ENCODE results near the gene PLCH2. TPM values are rescaled to one million over a fixed set of nuclear protein-coding genes. Genes with fewer than 3 reads are reported as not detected.

The PLCH2 gene
- total and polyA plus RNA-seq, 2 of the 13 experiments (the other 11 are each of a cell fraction or from before 2014, with no cell fraction given): 0.15 to 0.67 TPM

DNA sequence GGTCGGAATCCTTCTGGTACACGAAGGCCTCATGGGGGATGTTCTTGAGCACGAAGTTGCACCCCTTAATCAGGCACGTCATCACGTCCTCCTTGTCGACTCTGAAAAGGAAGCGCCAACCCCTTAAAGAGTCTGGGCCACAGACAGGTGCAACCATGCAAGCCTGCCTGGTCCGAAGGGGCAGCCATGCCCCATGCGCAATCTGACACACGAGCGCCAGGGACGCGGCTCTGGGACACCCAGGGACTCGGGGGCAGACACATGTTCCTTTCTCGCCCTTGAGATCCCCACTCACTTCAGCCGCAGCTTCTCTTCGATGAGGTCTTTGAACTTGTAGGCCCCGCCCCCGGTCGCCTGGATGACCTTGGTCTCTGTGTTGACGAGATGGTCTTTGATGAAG, 44.7 kb downstream of the PLCH2 start:
- DNase-seq (ENCODE audit: low spot score): no peak
- Histone ChIP-seq H3K4me2 (ENCODE audit: low read depth, low read length) (no peak overlapping the region), H3K9ac (ENCODE audit: insufficient read depth, low read depth, low read length) (no peak overlapping the region), H3K27ac (ENCODE audit: extremely low read length, insufficient read depth, low read length) (no peak overlapping the region), H4K20me1 (ENCODE audit: insufficient read depth, low read length) (peaks cover 32% of the 10 kb centered on the region), H3K27me3 (ENCODE audit: control insufficient read depth in 1 of 2, insufficient read depth in 2 of 2, low read length in 2 of 2) (no peaks in the 10 kb centered on the region), H2AFZ (ENCODE audit: low read length) (no peak overlapping the region), H3K36me3 (replicated peaks in 1 of 2; ENCODE audit: control insufficient read depth in 1 of 2, insufficient read depth in 2 of 2, low read length in 2 of 2) (peaks cover 25 to 56% of the 10 kb centered on the region in 2 experiments; a peak in 4 of 5 replicates), H3K79me2 (ENCODE audit: insufficient read depth, low read length) (peaks cover 33% of the 10 kb centered on the region), H3K4me3 (replicated peaks in 1 of 3; ENCODE audit: insufficient read depth in 1 of 3, low read depth in 2 of 3, low read length in 3 of 3) (no peak overlapping the region), H3K9me3 (ENCODE audit: low read length) (no peaks in the 10 kb centered on the region), H3K4me1 (ENCODE audit: insufficient read depth, low read length) (peaks cover 36% of the 10 kb centered on the region)
- CTCF ChIA-PET (ENCODE audit: low intra/inter-chr PET ratio, low total read pairs): no interaction called here
- BruUV-seq (replicated peaks): no TSS peak
- no peak for FAIRE-seq
- 90% methylated on average over 15 of the region's 21 CpGs for WGBS (ENCODE audit: low lambda C conversion rate)
- intact Hi-C loops (cut with micrococcal nuclease; ENCODE audit: unreplicated experiment) (no loop called here), in situ Hi-C loops (cut with HindIII; ENCODE audit: extremely low pct_ligation_motif_present, low pct_unique_long_range_greater_than_20kb) (loop anchor here (25.0 kb wide), 1 partner anchor 334 kb away; the partner anchor contains the start of gene FAAP20)
- POLR2A ChIA-PET: no interaction called here
- no peak for ATAC-seq
- peak; percentile 11; the same call in 1 of the 2 replicates for TF ChIP-seq ZBTB38 (CRISPR knock-in tag; IDR thresholded peaks at IDR 0.05)
- TF ChIP-seq ZNF232 (CRISPR knock-in tag; IDR thresholded peaks at IDR 0.05; ENCODE audit: borderline replicate concordance): no peak
- TF ChIP-seq NFKB2 (CRISPR knock-in tag; IDR thresholded peaks at IDR 0.05; ENCODE audit: borderline replicate concordance): no peak
- TF ChIP-seq ETV6 (CRISPR knock-in tag; conservative IDR thresholded peaks at IDR 0.05): no peak

DNA sequence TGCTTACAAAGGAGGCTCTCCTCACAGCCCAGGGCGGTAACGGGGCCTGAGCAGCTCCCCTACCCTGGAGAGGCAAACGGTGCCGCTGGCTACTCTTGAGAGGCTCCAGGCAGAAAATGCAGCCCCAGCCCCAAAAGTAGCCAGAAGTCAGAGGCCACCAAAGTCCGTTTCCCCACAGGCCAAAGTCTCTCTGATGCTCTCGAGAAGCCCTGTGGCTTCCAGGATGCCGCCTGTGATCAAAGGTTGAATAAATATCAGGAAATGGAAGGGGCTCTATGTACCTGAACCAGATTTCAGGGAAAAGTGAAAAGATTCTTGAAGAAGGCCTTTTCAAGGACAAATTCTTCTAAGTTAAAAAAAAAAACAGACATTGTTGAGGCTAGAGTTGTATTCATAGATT, 46.1 kb downstream of the PLCH2 start:
- intact Hi-C loops (cut with micrococcal nuclease; ENCODE audit: unreplicated experiment): no loop called here
- in situ Hi-C loops (cut with HindIII; ENCODE audit: extremely low pct_ligation_motif_present, low pct_unique_long_range_greater_than_20kb): loop anchor here (25.0 kb wide), 1 partner anchor 335 kb away; the partner anchor contains the start of gene FAAP20

More for the DNA sequence above, 46.1 kb downstream of the PLCH2 start:
- Histone ChIP-seq H3K4me2 (ENCODE audit: low read depth, low read length) (no peak overlapping the region), H4K20me1 (ENCODE audit: insufficient read depth, low read length) (peaks cover 34% of the 10 kb centered on the region), H3K9ac (ENCODE audit: insufficient read depth, low read depth, low read length) (no peak overlapping the region), H2AFZ (ENCODE audit: low read length) (no peak overlapping the region), H3K4me1 (ENCODE audit: insufficient read depth, low read length) (peaks cover 42% of the 10 kb centered on the region), H3K36me3 (replicated peaks in 1 of 2; ENCODE audit: control insufficient read depth in 1 of 2, insufficient read depth in 2 of 2, low read length in 2 of 2) (peaks cover 24 to 47% of the 10 kb centered on the region in 2 experiments; a peak in 4 of 5 replicates), H3K27ac (ENCODE audit: extremely low read length, insufficient read depth, low read length) (no peak overlapping the region), H3K79me2 (ENCODE audit: insufficient read depth, low read length) (peaks cover 35% of the 10 kb centered on the region), H3K4me3 (replicated peaks in 1 of 3; ENCODE audit: insufficient read depth in 1 of 3, low read depth in 2 of 3, low read length in 3 of 3) (no peak overlapping the region), H3K9me3 (ENCODE audit: low read length) (no peaks in the 10 kb centered on the region), H3K27me3 (ENCODE audit: control insufficient read depth in 1 of 2, insufficient read depth in 2 of 2, low read length in 2 of 2) (peaks cover 3 to 5% of the 10 kb centered on the region in 2 experiments)
- DNase-seq (ENCODE audit: low spot score) (no peak), ATAC-seq (no peak), FAIRE-seq (peak; percentile 21)
- no TSS peak for BruUV-seq (replicated peaks)
- CTCF ChIA-PET (ENCODE audit: low intra/inter-chr PET ratio, low total read pairs): no interaction called here
- POLR2A ChIA-PET: no interaction called here
- WGBS (ENCODE audit: low lambda C conversion rate): 80% methylated on average over 7 of the region's 7 CpGs
- TF ChIP-seq POLR2A (IDR thresholded peaks at IDR 0.05; ENCODE audit: insufficient read depth in 1 of 2, low read depth in 2 of 2, low read length in 2 of 2): no peak

Measured in HepG2 (cell line).